GM12878 (cell line): Measurements from ENCODE around the gene NEU1. TPM values are rescaled to one million over a fixed set of nuclear protein-coding genes. Genes with fewer than 3 reads are reported as not detected.

ENCODE experiments used
- CBFB ChIP-seq: IDR thresholded peaks from 2 replicates; pipeline ENCODE4 v1.6.1; 2016; ENCODE audit warnings: antibody characterized with exemption, low read depth
- CTCF ChIP-seq, 3 experiments: IDR thresholded peaks in 2 of 3; conservative IDR thresholded peaks in 1 of 3; 2 replicates each; pipeline ENCODE4 v1.5.1; 2011; ENCODE audit warnings: low read depth in 3 of 3, low read length in 3 of 3, mild to moderate bottlenecking in 3 of 3, control low read depth in 2 of 3, moderate library complexity in 2 of 3, inconsistent platforms in 1 of 3, mixed read lengths in 1 of 3; ENCODE audit not compliant: control insufficient read depth in 2 of 3, insufficient read depth in 1 of 3; ENCODE audit errors: extremely low read depth in 1 of 3
- GABPA ChIP-seq: IDR thresholded peaks from 2 replicates; pipeline ENCODE4 v1.6.1; 2014; ENCODE audit warnings: antibody characterized with exemption, low read depth, mild to moderate bottlenecking, inconsistent platforms
- KLF5 ChIP-seq: fragments of 450-650 bp; IDR thresholded peaks from 2 replicates; pipeline ENCODE4 v1.6.1; 2014; ENCODE audit warnings: mild to moderate bottlenecking; ENCODE audit not compliant: partially characterized antibody
- MEF2B ChIP-seq: fragments of 450-650 bp; IDR thresholded peaks from 2 replicates; pipeline ENCODE4 v1.6.1; 2018; ENCODE audit warnings: mild to moderate bottlenecking, moderate library complexity; ENCODE audit not compliant: partially characterized antibody, poor library complexity, severe bottlenecking
- MYC ChIP-seq: IDR thresholded peaks from 2 replicates; pipeline ENCODE4 v1.6.1; 2011; ENCODE audit warnings: mild to moderate bottlenecking, low read length, moderate library complexity, inconsistent platforms; ENCODE audit not compliant: insufficient read depth, insufficient replicate concordance, insufficient read length, severe bottlenecking
- POLR2AphosphoS5 ChIP-seq: IDR thresholded peaks from 2 replicates; pipeline ENCODE4 v1.6.1; 2011; ENCODE audit warnings: mild to moderate bottlenecking, low read length, inconsistent platforms
- POU2F2 ChIP-seq: IDR thresholded peaks from 3 replicates; pipeline ENCODE4 v1.6.1; 2011; ENCODE audit warnings: low read depth, mild to moderate bottlenecking, low read length, borderline replicate concordance
- RAD51 ChIP-seq: fragments of 450-650 bp; IDR thresholded peaks from 2 replicates; pipeline ENCODE4 v1.6.1; 2016; ENCODE audit warnings: moderate library complexity, mild to moderate bottlenecking, inconsistent platforms
- RCOR1 ChIP-seq: conservative IDR thresholded peaks from 2 replicates; pipeline ENCODE4 v1.6.1; 2012; ENCODE audit warnings: low read depth, low read length, improper control_type of control experiment
- SIX5 ChIP-seq: IDR thresholded peaks from 2 replicates; pipeline ENCODE4 v1.6.1; 2011; ENCODE audit warnings: mild to moderate bottlenecking, low read depth, low read length, moderate library complexity; ENCODE audit not compliant: severe bottlenecking
- SMC3 ChIP-seq: IDR thresholded peaks from 2 replicates; pipeline ENCODE4 v1.6.1; 2011; ENCODE audit warnings: low read length, improper control_type of control experiment, borderline replicate concordance
- SP1 ChIP-seq: IDR thresholded peaks from one replicate; pipeline ENCODE4 v1.6.1; 2011; ENCODE audit warnings: low read depth, low read length
- YBX1 ChIP-seq: fragments of 450-650 bp; IDR thresholded peaks from 2 replicates; pipeline ENCODE4 v1.6.1; 2016; ENCODE audit warnings: antibody characterized with exemption
- ZSCAN29 ChIP-seq: fragments of 450-650 bp; IDR thresholded peaks from 2 replicates; pipeline ENCODE4 v1.6.1; 2017; ENCODE audit warnings: mild to moderate bottlenecking, moderate library complexity
- polyA plus RNA-seq, 11 experiments: library from polyadenylated mRNA; depleted of rRNA in 4 of 11; unstranded in 6 of 11; stranded (reverse) in 5 of 11; fragments of >200 nt; fragmentation: Nextera tagmentation in 4 of 11; fragmentation: Illumina TruSeq in 1 of 11; extraction: Ambion mirVana in 4 of 11; extraction: Trizol in 1 of 11; gene quantifications; 1 replicate in 1 of 11; 2 replicates in 10 of 11; pipeline versions ENCODE4 v1.2.1 to v1.2.3, GENCODE V29; 2011 to 2016; ENCODE audit warnings: inconsistent platforms in 2 of 11, missing spikeins in 2 of 11, low read depth in 1 of 11
- total RNA-seq, 4 experiments: library from RNA; depleted of rRNA in 3 of 4; stranded (reverse); fragments of >200 nt in 3 of 4; fragmentation: Illumina TruSeq in 1 of 4; extraction: Trizol in 1 of 4; gene quantifications; 2 replicates each; pipeline versions ENCODE4 v1.2.1 to v1.2.3, GENCODE V29; 2013 to 2021
- TF ChIP-seq, protein P1 (sequence below): fragments of 450-650 bp; IDR thresholded peaks from 2 replicates; pipeline ENCODE4 v1.6.1; 2018; ENCODE audit warnings: mild to moderate bottlenecking, low read depth, moderate library complexity; ENCODE audit not compliant: partially characterized antibody
- TF ChIP-seq, protein P2 (sequence below): IDR thresholded peaks from 2 replicates; pipeline ENCODE4 v1.6.1; 2012; ENCODE audit warnings: low read length, inconsistent platforms
- TF ChIP-seq, protein P3 (sequence below): fragments of 450-650 bp; formaldehyde crosslinking; IDR thresholded peaks from 2 replicates; pipeline ENCODE4 v1.5.0; 2022; ENCODE audit warnings: mild to moderate bottlenecking, missing genetic modification characterization

The NEU1 gene
- total and polyA plus RNA-seq, 10 of the 15 experiments (the other 5 are each of a cell fraction or from before 2014, with no cell fraction given), result 7.2 to 26.9 (median 21.6) TPM

GRCh38 chr6:31862344-31863235, at the start of gene NEU1 (continued):
- TF ChIP-seq, protein P1, sequence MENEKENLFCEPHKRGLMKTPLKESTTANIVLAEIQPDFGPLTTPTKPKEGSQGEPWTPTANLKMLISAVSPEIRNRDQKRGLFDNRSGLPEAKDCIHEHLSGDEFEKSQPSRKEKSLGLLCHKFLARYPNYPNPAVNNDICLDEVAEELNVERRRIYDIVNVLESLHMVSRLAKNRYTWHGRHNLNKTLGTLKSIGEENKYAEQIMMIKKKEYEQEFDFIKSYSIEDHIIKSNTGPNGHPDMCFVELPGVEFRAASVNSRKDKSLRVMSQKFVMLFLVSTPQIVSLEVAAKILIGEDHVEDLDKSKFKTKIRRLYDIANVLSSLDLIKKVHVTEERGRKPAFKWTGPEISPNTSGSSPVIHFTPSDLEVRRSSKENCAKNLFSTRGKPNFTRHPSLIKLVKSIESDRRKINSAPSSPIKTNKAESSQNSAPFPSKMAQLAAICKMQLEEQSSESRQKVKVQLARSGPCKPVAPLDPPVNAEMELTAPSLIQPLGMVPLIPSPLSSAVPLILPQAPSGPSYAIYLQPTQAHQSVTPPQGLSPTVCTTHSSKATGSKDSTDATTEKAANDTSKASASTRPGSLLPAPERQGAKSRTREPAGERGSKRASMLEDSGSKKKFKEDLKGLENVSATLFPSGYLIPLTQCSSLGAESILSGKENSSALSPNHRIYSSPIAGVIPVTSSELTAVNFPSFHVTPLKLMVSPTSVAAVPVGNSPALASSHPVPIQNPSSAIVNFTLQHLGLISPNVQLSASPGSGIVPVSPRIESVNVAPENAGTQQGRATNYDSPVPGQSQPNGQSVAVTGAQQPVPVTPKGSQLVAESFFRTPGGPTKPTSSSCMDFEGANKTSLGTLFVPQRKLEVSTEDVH, result no peak
- TF ChIP-seq POU2F2, result peak; percentile 83; the same call in 2 of the 3 replicates
- TF ChIP-seq CTCF (IDR thresholded peaks at IDR 0.05 in 2 of 3, conservative IDR thresholded peaks at IDR 0.05 in 1 of 3; ENCODE audit: control insufficient read depth in 2 of 3, extremely low read depth in 1 of 3, insufficient read depth in 1 of 3, low read depth in 3 of 3, low read length in 3 of 3), result no peak
- TF ChIP-seq, protein P2, sequence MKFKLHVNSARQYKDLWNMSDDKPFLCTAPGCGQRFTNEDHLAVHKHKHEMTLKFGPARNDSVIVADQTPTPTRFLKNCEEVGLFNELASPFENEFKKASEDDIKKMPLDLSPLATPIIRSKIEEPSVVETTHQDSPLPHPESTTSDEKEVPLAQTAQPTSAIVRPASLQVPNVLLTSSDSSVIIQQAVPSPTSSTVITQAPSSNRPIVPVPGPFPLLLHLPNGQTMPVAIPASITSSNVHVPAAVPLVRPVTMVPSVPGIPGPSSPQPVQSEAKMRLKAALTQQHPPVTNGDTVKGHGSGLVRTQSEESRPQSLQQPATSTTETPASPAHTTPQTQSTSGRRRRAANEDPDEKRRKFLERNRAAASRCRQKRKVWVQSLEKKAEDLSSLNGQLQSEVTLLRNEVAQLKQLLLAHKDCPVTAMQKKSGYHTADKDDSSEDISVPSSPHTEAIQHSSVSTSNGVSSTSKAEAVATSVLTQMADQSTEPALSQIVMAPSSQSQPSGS, result no peak
- no peak for TF ChIP-seq ZSCAN29
- no peak for TF ChIP-seq GABPA
- TF ChIP-seq MYC, result no peak
- TF ChIP-seq YBX1, result no peak
- peak; percentile 99 for TF ChIP-seq RAD51
- peak; percentile 73; the same call in 1 of the 2 replicates for TF ChIP-seq CBFB
- TF ChIP-seq SP1, result peak; percentile 90
- TF ChIP-seq SMC3, result no peak
- TF ChIP-seq POLR2AphosphoS5, result peak; percentile 99
- TF ChIP-seq SIX5, result no peak
- TF ChIP-seq, protein P3, sequence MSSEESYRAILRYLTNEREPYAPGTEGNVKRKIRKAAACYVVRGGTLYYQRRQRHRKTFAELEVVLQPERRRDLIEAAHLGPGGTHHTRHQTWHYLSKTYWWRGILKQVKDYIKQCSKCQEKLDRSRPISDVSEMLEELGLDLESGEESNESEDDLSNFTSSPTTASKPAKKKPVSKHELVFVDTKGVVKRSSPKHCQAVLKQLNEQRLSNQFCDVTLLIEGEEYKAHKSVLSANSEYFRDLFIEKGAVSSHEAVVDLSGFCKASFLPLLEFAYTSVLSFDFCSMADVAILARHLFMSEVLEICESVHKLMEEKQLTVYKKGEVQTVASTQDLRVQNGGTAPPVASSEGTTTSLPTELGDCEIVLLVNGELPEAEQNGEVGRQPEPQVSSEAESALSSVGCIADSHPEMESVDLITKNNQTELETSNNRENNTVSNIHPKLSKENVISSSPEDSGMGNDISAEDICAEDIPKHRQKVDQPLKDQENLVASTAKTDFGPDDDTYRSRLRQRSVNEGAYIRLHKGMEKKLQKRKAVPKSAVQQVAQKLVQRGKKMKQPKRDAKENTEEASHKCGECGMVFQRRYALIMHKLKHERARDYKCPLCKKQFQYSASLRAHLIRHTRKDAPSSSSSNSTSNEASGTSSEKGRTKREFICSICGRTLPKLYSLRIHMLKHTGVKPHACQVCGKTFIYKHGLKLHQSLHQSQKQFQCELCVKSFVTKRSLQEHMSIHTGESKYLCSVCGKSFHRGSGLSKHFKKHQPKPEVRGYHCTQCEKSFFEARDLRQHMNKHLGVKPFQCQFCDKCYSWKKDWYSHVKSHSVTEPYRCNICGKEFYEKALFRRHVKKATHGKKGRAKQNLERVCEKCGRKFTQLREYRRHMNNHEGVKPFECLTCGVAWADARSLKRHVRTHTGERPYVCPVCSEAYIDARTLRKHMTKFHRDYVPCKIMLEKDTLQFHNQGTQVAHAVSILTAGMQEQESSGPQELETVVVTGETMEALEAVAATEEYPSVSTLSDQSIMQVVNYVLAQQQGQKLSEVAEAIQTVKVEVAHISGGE (CRISPR knock-in tag), result no peak
- no peak for TF ChIP-seq MEF2B
- no peak for TF ChIP-seq RCOR1
- peak; percentile 78 for TF ChIP-seq KLF5
